ENCODE data around the gene AQP12B.

The AQP12B gene

GRCh38 chr2:240708457-240708856, 25.8 kb upstream of the AQP12B start (continued):
- no peak for TF ChIP-seq TSHZ1 (tag by site-specific recombination; IDR thresholded peaks at IDR 0.05; ENCODE audit: borderline replicate concordance)

DNA sequence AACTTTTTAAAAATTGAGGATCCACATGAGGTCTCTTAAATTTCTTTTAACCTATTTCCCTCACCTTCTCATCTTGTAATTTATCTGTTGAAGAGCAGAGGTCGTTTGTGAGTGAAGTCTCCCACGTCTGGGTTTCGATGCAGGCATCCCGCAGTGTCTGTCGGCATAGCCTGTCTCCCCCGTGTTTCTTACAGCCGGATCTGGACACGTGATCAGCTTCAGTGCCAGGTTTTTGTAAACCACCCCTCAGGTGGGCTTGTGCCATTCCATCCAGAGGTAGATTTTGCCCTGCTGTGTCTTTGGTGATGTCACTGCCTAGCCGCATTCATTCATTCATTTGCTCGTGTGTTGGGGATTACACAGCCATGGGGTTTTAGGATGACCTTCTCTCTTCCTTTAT, 25.1 kb upstream of the AQP12B start:
- ChIA-PET CTCF (no interaction called here), POLR2A (no interaction called here)
- TF ChIP-seq ZNF548 (tag by site-specific recombination; IDR thresholded peaks at IDR 0.05) (no peak), ZNF37A (tag by site-specific recombination; IDR thresholded peaks at IDR 0.05) (no peak), ZBTB6 (tag by site-specific recombination; IDR thresholded peaks at IDR 0.05) (no peak), ZNF221 (tag by site-specific recombination; IDR thresholded peaks at IDR 0.05; ENCODE audit: borderline replicate concordance) (no peak)
- H3K36me3 ChIP-seq (ENCODE audit: control insufficient read depth in 2 of 2, insufficient read depth in 1 of 2, low read length in 2 of 2): no peaks in the 10 kb centered on the region
- H3K9me3 ChIP-seq (ENCODE audit: control insufficient read depth, insufficient read depth, low read depth, low read length): no peaks in the 10 kb centered on the region
- H3K27ac ChIP-seq (ENCODE audit: extremely low read depth, low read depth, low read length): no peak overlapping the region
- H3K4me3 ChIP-seq (ENCODE audit: low read depth, low read length): no peak overlapping the region
- no peaks in the 10 kb centered on the region for H3K4me1 ChIP-seq (ENCODE audit: control insufficient read depth, insufficient read depth, low read length)

GRCh38 chr2:240707043-240707756, 24.5 kb upstream of the AQP12B start:
- no peak for TF ChIP-seq ZNF529 (tag by site-specific recombination; IDR thresholded peaks at IDR 0.05; ENCODE audit: insufficient replicate concordance)
- TF ChIP-seq ZNF785 (tag by site-specific recombination; IDR thresholded peaks at IDR 0.05): no peak
- no peak for TF ChIP-seq ZNF24 (tag by site-specific recombination; IDR thresholded peaks at IDR 0.05)
- TF ChIP-seq ZNF341 (tag by site-specific recombination; IDR thresholded peaks at IDR 0.05; ENCODE audit: low read depth): no peak
- no peak for TF ChIP-seq ZBTB21 (tag by site-specific recombination; IDR thresholded peaks at IDR 0.05)
- TF ChIP-seq ZFP69B (tag by site-specific recombination; IDR thresholded peaks at IDR 0.05): no peak
- no peak for TF ChIP-seq ZBTB44 (tag by site-specific recombination; IDR thresholded peaks at IDR 0.05)
- no peak for TF ChIP-seq ZNF366 (tag by site-specific recombination; conservative IDR thresholded peaks at IDR 0.05)
- no peak for TF ChIP-seq ZNF169 (tag by site-specific recombination; IDR thresholded peaks at IDR 0.05)
- no peak for TF ChIP-seq ZEB2 (tag by site-specific recombination; IDR thresholded peaks at IDR 0.05)
- Histone ChIP-seq H3K4me1 (ENCODE audit: control insufficient read depth, insufficient read depth, low read length) (no peaks in the 10 kb centered on the region), H3K4me3 (ENCODE audit: low read depth, low read length) (no peak overlapping the region), H3K36me3 (ENCODE audit: control insufficient read depth in 2 of 2, insufficient read depth in 1 of 2, low read length in 2 of 2) (no peaks in the 10 kb centered on the region), H3K27ac (ENCODE audit: extremely low read depth, low read depth, low read length) (no peak overlapping the region), H3K9me3 (ENCODE audit: control insufficient read depth, insufficient read depth, low read depth, low read length) (no peaks in the 10 kb centered on the region)
- CTCF ChIA-PET: no interaction called here
- POLR2A ChIA-PET: no interaction called here

Data from HEK293 (cell line).